ENCODE results near the gene MSI2.
A peak's percentile ranks its signal among the peaks of the same experiment; 100 is the strongest.

Gene MSI2

GRCh38 chr17:57395721-57396321 lies 139.5 kb downstream of the MSI2 start:
- DNase-seq (ENCODE audit: low read depth) = no peak

GRCh38 chr17:57396511-57396921 lies 140.2 kb downstream of the MSI2 start:
- DNase-seq (ENCODE audit: low read depth) = no peak

- no peak for DNase-seq (ENCODE audit: low read depth)
Measured at GRCh38 chr17:57397402-57397801, 141.1 kb downstream of the MSI2 start.

- DNase-seq (ENCODE audit: low read depth) = no peak
Measured at GRCh38 chr17:57399690-57400089, 143.4 kb downstream of the MSI2 start.

- DNase-seq (ENCODE audit: low read depth) = peak; percentile 55
Measured at GRCh38 chr17:57400648-57401047, 144.3 kb downstream of the MSI2 start.

GRCh38 chr17:57401556-57402488 lies 145.5 kb downstream of the MSI2 start:
- no peak for DNase-seq (ENCODE audit: low read depth)

- DNase-seq (ENCODE audit: low read depth) = no peak
Measured at GRCh38 chr17:57402681-57403180, 146.4 kb downstream of the MSI2 start.

GRCh38 chr17:57403236-57403635 lies 146.9 kb downstream of the MSI2 start:
- DNase-seq (ENCODE audit: low read depth) = no peak

- DNase-seq (ENCODE audit: low read depth) = no peak
Measured at GRCh38 chr17:57404073-57404472, 147.8 kb downstream of the MSI2 start.

GRCh38 chr17:57404795-57405490 lies 148.6 kb downstream of the MSI2 start:
- no peak for DNase-seq (ENCODE audit: low read depth)

GRCh38 chr17:57405491-57406072 lies 149.3 kb downstream of the MSI2 start:
- DNase-seq (ENCODE audit: low read depth) = no peak

- DNase-seq (ENCODE audit: low read depth) = peak; percentile 77
Measured at GRCh38 chr17:57406131-57406980, 150.0 kb downstream of the MSI2 start.

- no peak for DNase-seq (ENCODE audit: low read depth)
Measured at GRCh38 chr17:57406981-57407286, 150.6 kb downstream of the MSI2 start.

- no peak for DNase-seq (ENCODE audit: low read depth)
Measured at GRCh38 chr17:57407287-57408070, 151.2 kb downstream of the MSI2 start.

GRCh38 chr17:57408071-57408811 lies 151.9 kb downstream of the MSI2 start:
- peak; percentile 26 for DNase-seq (ENCODE audit: low read depth)

GRCh38 chr17:57410169-57410568 lies 153.8 kb downstream of the MSI2 start:
- no peak for DNase-seq (ENCODE audit: low read depth)

- DNase-seq (ENCODE audit: low read depth) = no peak
Measured at GRCh38 chr17:57412520-57413096, 156.3 kb downstream of the MSI2 start.

GRCh38 chr17:57413848-57414651 lies 157.7 kb downstream of the MSI2 start:
- DNase-seq (ENCODE audit: low read depth) = no peak

GRCh38 chr17:57415751-57416207 lies 159.5 kb downstream of the MSI2 start:
- DNase-seq (ENCODE audit: low read depth) = no peak
